SW480 (cell line): Measurements from ENCODE around the gene TSPAN17.
A peak's percentile ranks its signal among the peaks of the same experiment; 100 is the strongest.

Source experiments
- DNase-seq: peaks from one replicate; pipeline ENCODE4 v3.0.0-alpha.2; 2016; ENCODE audit warnings: low spot score

TSPAN17 gene

GRCh38 chr5:176660530-176660859, 13.2 kb downstream of the TSPAN17 start:
- no peak for DNase-seq

GRCh38 chr5:176660860-176661641, 13.8 kb downstream of the TSPAN17 start:
- peak; percentile 69 for DNase-seq

GRCh38 chr5:176661676-176662075, 14.4 kb downstream of the TSPAN17 start:
- no peak for DNase-seq

- no peak for DNase-seq
Measured at GRCh38 chr5:176662371-176663333, 15.4 kb downstream of the TSPAN17 start.

GRCh38 chr5:176663566-176663965, 16.3 kb downstream of the TSPAN17 start:
- no peak for DNase-seq

- no peak for DNase-seq
Measured at GRCh38 chr5:176664479-176664878, 17.2 kb downstream of the TSPAN17 start.

- DNase-seq = no peak
Measured at GRCh38 chr5:176664886-176665285, 17.6 kb downstream of the TSPAN17 start.

GRCh38 chr5:176665517-176665916, 18.2 kb downstream of the TSPAN17 start:
- DNase-seq = no peak

GRCh38 chr5:176667637-176668036, 20.4 kb downstream of the TSPAN17 start:
- DNase-seq = no peak

- no peak for DNase-seq
Measured at GRCh38 chr5:176670449-176670848, 23.2 kb downstream of the TSPAN17 start.

GRCh38 chr5:176671399-176671798, 24.1 kb downstream of the TSPAN17 start:
- no peak for DNase-seq

- no peak for DNase-seq
Measured at GRCh38 chr5:176671890-176672747, 24.8 kb downstream of the TSPAN17 start.

- DNase-seq = no peak
Measured at GRCh38 chr5:176673651-176674583, 26.6 kb downstream of the TSPAN17 start.

GRCh38 chr5:176674799-176675198, 27.5 kb downstream of the TSPAN17 start:
- no peak for DNase-seq

- peak; percentile 59 for DNase-seq
Measured at GRCh38 chr5:176675676-176676360, 28.5 kb downstream of the TSPAN17 start.

- DNase-seq = no peak
Measured at GRCh38 chr5:176676361-176676824, 29.1 kb downstream of the TSPAN17 start.

- no peak for DNase-seq
Measured at GRCh38 chr5:176677209-176677939, 30.1 kb downstream of the TSPAN17 start.

GRCh38 chr5:176678584-176678983, 31.3 kb downstream of the TSPAN17 start:
- DNase-seq = no peak

- no peak for DNase-seq
Measured at GRCh38 chr5:176679365-176680225, 32.3 kb downstream of the TSPAN17 start.
